GM19328 (cell line): ENCODE measurements around the gene COLEC12.

Experiments
- ATAC-seq: cut with Tn5 transposase; IDR thresholded peaks from one replicate; pipeline ENCODE4 v1.9.1; 2021; ENCODE audit warnings: mild to moderate bottlenecking, moderate library complexity; ENCODE audit not compliant: unreplicated experiment

The COLEC12 gene

DNA sequence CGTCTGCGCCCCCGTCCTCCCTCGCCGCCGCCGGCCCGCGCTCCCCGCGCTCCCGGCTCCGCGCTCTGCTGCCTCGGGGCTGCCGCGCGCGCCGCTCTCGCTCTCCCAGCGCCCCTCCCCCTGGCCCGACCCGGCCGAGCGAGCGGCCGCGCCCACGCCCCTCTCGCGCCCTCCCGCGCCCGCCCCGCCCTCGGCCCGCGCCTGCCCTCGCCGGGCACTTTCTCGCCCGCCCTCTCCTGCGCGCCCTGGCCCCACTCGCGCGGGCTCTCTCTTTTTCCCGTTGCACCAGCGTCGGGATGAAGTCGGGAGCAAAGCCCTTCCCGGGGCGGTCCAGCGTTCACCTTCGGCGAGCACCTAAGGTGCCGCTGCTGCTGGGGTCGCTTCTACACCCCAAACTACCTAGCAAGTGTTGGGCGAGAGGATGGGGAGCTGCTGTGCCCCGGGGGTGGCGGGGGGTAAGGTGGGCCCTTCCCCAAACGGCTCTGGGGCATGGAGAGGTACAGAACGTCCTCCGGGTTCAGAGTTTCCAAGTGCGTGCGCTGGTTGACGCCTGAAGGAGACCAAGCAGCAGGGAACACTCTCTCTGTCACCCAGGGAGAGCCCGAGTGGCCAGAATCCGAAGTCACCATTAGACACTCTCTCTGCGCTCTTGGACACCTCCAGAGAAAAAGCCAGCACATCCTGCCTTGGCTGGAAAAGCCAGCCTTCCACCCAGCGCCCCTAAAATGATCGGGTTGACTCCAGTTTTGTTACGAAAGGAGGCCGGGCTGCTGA is at the start of gene COLEC12:
Gene COLEC12, minus strand, starts transcription at position 70 of the 774 bp plus-strand sequence. CDS start 187 bp downstream, outside the sequence.
- ATAC-seq: no peak

DNA sequence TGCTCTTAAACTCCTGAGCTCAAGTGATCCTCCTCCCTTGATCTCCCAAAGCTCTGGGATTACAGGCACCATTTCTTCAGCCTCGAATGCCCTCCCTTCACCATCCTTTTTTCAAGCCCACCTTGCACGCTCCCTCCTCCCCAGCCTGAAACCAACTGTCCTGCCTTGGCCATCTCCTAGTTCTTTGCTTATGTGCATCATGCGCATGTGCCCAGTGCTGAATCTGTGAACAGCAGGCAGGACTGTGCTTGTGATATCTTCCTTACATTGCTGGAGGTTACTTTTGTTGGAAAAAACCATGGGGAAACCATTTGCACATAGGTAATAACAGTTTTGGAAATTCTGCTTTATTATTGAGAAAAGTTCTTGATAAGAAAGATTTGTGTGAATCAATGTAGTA is 49.5 kb upstream of the COLEC12 start:
- ATAC-seq: no peak

DNA sequence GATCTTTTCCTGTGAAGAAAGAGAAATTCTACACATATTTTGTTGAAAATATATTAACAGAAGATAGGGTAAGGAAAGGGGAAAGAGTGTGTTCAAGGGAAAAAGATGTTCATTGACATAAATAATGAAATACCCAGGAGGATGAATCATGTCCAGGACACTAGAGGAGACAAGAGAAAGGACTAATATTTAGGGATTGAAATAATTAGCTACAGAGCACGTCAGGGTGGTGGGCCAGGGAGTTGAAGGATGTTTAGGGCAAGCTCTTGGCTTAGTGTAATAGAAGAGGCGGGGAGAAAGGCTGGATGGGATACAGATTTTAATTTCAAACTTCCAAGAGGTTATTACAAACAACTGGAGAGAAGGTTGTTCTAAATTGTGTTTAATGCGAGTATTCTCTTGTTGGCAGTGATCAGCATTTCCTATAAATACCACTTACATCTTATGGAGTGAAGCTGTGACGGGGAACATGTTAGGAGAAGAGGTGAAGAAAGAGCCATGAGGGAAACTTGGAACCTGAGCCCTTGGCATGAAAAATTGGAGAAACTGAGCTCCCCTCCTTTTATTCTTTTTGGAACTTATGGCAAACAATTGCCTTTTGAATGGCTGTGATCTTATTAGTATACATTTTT is 43.1 kb upstream of the COLEC12 start:
- ATAC-seq: no peak

DNA sequence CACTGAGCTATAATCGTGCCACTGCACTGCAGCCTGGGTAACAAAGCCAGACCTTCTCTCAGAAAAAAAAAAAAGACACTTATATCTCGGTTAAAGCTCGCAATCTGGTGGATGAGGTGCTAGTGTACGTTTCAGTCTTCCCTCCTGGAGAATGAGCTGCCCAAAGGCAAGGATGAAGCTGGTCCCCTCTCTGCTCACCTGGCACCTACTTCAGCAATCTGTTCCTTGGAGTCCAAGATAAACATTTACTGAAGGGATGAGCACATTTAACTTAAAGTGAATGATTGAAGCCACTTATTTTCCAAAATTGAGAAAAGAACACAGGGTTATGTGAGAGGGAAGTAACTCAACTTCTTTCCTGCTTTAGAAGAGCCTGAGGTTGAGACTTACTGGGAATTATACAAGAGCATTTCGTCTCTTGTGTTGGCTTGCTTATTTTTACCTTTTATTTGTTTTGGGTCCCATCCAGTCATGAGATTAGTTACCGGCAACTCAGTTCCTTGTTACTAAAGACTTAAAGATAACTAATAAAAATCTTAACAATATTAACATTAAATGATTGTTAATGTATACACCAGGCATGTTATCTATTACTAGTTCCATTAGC is 33.6 kb upstream of the COLEC12 start:
- ATAC-seq: no peak

DNA sequence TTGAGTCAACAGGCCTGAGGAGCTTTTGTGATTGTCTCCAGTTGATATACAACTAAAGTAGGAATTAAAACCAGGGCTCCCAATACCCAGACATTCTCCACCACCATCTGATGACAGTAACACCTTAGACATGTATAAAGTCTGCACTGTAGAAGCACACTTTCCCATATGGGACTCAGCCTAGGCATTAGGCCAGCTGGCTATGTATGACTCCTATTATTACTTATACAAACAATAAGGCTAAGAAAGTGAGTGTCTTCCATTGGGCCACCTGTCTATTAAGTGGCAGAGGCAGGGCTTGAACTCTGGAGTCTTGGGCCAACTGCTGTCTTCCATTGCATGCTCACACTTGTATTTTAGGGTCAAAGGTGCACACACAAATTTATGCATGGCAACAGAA is 32.1 kb upstream of the COLEC12 start:
- no peak for ATAC-seq

DNA sequence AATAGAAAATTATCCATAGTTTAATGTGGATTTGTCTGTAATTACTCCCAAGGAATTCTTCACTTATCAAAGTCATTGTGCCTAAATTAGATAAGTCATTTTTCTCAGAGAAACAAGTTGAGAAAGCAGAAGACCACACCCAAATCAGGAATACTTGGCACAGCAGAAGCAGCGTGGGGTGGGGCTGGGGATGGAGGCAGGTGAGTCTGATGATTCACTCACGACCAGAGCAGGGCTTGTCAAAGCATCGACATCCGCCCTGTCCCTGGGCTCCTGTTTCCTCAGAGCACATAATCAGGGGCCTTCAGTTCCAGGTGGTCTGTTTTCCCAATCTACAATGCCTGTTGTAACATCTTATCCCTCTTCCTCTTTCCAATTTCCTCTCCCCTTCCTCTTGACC is 31.5 kb upstream of the COLEC12 start:
- no peak for ATAC-seq

DNA sequence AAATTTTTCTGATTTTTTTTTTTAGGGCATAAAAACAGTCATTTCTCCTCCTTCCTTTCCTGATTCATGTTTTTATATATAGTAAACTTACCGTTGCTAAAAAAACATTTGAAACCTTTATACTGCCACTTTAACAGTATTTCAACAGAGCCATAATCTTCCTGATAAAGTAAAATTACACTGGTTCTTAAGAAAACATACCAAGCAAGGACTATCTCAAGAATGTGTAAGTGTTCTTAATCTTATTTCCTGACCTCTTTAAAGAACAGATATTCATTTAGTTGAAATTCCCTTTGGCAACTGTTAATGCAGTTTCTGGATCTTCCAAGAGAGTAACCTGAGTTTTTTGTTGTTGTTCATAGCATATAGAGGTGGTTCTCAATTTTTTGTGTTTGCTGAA is 26.6 kb upstream of the COLEC12 start:
- ATAC-seq: no peak

DNA sequence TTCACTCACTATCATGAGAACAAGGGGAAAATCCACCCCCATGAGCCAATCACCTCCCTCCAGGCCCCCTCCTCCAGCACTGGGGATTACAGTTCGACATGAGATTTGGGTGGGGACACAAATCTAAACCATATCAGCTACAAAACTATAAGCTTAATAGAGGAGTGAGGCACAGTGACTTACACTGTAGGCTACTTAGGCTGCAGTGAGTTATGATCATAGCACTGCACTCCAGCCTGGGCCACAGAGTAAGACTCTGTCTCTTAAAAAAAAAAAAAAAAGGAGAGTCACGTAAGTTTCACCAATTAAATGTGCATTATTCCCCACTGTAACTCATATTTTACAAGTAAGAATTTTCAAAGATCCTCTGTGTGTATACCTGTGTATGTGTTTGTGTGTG is 26.2 kb upstream of the COLEC12 start:
- ATAC-seq: no peak

- ATAC-seq: no peak
Measured at GRCh38 chr18:525036-525797, 24.7 kb upstream of the COLEC12 start.

- ATAC-seq: no peak
Measured at GRCh38 chr18:524466-524865, 24.0 kb upstream of the COLEC12 start.

- no peak for ATAC-seq
Measured at GRCh38 chr18:523561-523960, 23.1 kb upstream of the COLEC12 start.

DNA sequence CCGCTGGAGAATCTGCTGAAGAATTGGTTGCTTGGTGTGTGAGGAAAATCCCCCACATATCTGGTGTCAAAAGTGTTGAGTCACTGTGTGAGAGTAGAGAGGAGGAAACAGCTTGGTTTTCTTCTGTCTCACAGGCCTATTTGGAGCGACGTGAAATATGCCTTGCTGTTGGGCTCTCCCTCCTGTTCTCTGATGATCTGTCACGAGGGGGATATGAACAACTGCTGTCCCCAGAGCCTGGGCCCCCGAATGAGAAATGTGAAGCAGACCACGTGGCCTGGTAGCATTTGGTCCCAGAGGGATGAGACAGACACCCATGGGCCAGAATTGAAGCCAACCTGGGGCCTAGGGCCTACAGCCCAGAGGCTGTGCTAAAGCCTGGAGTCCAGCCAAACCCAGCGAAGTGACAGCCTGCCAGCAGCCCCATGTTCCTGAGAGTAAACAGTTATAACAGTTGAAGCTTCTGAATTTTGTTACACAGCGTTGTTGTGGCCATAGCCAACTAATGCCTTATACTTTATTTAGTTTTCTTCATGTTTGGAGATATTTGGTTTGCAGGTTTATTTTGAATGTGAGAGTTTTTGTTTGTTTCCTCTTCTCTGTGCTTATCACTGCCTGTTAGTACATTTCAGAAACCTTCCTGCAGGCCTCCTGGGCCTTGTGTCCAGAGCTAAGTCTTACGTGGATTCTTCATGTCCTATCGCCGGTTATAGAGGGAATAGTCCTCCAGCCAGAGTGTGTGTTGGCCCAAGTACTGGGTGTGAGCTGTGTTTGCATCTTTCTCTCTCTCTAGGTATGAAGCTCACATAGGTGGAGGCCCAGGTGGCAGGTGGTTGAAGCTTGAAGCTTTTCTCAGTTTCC is 18.7 kb upstream of the COLEC12 start:
- peak; percentile 84 for ATAC-seq

- ATAC-seq: no peak
Measured at GRCh38 chr18:518081-518480, 17.6 kb upstream of the COLEC12 start.

GRCh38 chr18:515838-516237 is 15.3 kb upstream of the COLEC12 start:
- no peak for ATAC-seq

DNA sequence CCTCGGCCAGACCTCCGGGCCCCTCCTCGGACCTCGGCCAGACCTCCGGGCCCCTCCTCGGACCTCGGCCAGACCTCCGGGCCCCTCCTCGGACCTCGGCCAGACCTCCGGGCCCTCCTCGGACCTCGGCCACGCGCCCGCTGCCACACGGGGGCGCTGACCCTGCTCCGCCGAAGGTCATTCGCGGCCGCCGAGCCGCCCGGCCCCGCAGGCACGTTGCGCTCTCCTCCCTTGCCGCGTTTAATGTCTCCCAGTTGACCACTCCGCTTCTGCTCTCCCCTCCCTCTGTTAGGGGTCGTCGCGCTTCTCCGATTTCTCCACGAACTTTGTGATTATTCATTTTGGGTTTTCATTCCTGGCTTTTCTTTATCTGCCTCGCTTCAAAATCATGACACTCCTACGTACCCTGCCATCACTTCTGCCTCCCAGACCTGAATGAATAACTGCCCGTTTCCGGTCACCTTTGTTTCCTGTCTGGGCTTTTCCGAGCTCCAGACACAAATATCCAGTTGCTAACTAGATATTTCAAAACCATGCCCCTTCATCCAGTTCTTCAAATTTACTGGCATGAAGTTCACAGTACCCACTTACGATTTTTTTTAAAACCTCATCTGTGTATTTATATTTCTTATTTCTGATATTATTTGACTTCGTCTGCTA is 14.8 kb upstream of the COLEC12 start:
- ATAC-seq: no peak

- no peak for ATAC-seq
Measured at GRCh38 chr18:513826-514530, 13.5 kb upstream of the COLEC12 start.

GRCh38 chr18:512957-513356 is 12.5 kb upstream of the COLEC12 start:
- ATAC-seq: no peak

GRCh38 chr18:508835-509234 is 8.3 kb upstream of the COLEC12 start:
- ATAC-seq: no peak

DNA sequence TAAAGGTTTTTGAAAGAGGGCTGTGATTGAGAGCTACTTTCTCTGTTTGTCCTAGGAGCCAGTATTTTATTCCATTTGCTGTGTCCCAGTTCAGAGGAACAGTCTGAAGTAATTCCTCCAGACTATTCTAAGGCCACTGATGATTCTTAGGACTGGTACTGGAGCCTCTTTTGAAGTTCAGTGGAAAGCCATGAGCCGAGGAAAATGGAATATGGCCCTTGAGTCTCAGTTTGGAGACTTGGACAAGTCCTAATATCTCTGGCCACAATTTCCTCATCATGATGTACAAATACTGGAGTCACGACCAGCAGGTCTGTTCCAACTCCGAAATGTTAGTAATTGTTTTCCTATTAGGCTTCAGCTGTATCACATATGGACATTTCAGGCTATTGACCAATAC is 7.1 kb upstream of the COLEC12 start:
- no peak for ATAC-seq
